Ramos (cell line): ENCODE measurements around the gene CYSRT1.

Source experiments
- in situ Hi-C: fragments of 300-500 bp; cut with MboI; formaldehyde crosslinking; loops from one replicate; pipeline ENCODE4 v1.14.3; 2022; ENCODE audit warnings: low sequenced_read_pairs; ENCODE audit not compliant: unreplicated experiment

Gene CYSRT1

GRCh38 chr9:137205126-137206069 is 19.6 kb upstream of the CYSRT1 start, which contains the start of the genes NDOR1 and TMEM203:
NDOR1 (plus strand) TSS chr9:137205700; CDS start chr9:137205778, 78 bp downstream.
TMEM203 (minus strand) TSS chr9:137205648; CDS start chr9:137205414, 234 bp downstream.
- in situ Hi-C loops = no loop called here

- in situ Hi-C loops = no loop called here
These were observed 18.4 kb upstream of the CYSRT1 start for GRCh38 chr9:137206602-137207001.

- in situ Hi-C loops = no loop called here
These were observed 13.4 kb upstream of the CYSRT1 start for GRCh38 chr9:137211532-137211931.

- in situ Hi-C loops = no loop called here
These were observed 12.5 kb upstream of the CYSRT1 start for GRCh38 chr9:137212520-137212919.

- in situ Hi-C loops = no loop called here
These were observed 11.6 kb upstream of the CYSRT1 start for GRCh38 chr9:137213160-137214060.

- in situ Hi-C loops = no loop called here
These were observed 10.4 kb upstream of the CYSRT1 start for GRCh38 chr9:137214620-137215019.

GRCh38 chr9:137215196-137215986 is 9.6 kb upstream of the CYSRT1 start:
- in situ Hi-C loops = no loop called here

GRCh38 chr9:137216188-137216965 is 8.6 kb upstream of the CYSRT1 start:
- in situ Hi-C loops = no loop called here

GRCh38 chr9:137217276-137218211 is 7.4 kb upstream of the CYSRT1 start:
- in situ Hi-C loops = no loop called here

- in situ Hi-C loops = no loop called here
These were observed 6.7 kb upstream of the CYSRT1 start for GRCh38 chr9:137218212-137218753.

- in situ Hi-C loops = no loop called here
These were observed 6.2 kb upstream of the CYSRT1 start for GRCh38 chr9:137218754-137219271.

- in situ Hi-C loops = no loop called here
These were observed 5.1 kb upstream of the CYSRT1 start for GRCh38 chr9:137219757-137220316.

GRCh38 chr9:137220317-137221094 is 4.5 kb upstream of the CYSRT1 start:
- in situ Hi-C loops = no loop called here

GRCh38 chr9:137221095-137221505 is 3.9 kb upstream of the CYSRT1 start:
- in situ Hi-C loops = no loop called here

GRCh38 chr9:137221506-137222111 is 3.4 kb upstream of the CYSRT1 start:
- in situ Hi-C loops = no loop called here
